Mucosa of gallbladder (tissue), 1 donor: Measurements from ENCODE around the gene FSTL3. TPM values are rescaled to one million over a fixed set of nuclear protein-coding genes. Genes with fewer than 3 reads are reported as not detected.
"Not testable (repeated sequence)": the region's sequence is repeated elsewhere in the genome, so short reads cannot be mapped to it uniquely, and the experiment has no call there.

Experiments used
- DNase-seq: peaks from one replicate; pipeline ENCODE4 v3.0.0-alpha.2; 2020; ENCODE audit warnings: low spot score
- total RNA-seq: library from RNA; stranded (reverse); gene quantifications from one replicate; pipeline ENCODE4 v1.2.1, GENCODE V29; 2021
- donor health status: DM: no; HTN: no; CAD: no.

FSTL3 gene
- total RNA-seq, 1 donor from 2014 or later = 39.1 TPM

DNA sequence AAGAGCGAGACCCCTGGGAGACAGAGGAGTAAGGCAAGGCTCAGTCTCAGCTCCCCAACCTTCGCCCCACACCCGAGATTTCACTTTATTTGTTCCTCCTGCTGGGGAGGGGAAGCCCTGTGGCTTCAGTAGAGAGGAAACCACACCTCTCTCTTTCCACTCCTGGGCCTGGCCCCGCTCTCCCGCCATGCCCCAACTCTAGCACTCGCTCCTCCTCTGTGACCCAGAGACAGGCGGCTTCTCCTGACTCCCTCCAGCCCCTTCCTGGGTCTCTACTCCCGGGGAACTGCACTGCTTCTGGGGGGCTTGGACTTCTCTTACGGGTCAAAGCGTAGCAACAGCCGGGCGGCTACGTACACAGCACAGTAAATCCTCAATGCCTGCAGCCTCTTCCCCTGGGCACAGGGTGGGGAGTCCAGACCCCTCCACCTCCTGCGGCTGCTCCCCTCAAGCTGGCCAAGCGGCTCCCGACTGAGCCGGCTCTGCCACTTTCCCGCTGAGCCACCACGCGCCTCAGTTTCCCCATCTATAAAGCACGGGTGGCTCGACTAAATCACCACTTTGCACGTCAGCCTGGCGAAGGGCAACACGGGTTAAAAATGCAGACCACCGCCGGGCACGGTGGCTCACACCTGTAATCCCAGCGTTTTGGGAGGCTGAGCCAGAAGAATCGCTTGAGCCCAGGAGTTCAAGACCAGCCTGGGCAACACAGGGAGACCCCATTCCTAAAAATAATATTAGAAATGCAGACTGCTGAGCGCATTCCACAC, 14.6 kb upstream of the FSTL3 start:
- DNase-seq = no peak

DNA sequence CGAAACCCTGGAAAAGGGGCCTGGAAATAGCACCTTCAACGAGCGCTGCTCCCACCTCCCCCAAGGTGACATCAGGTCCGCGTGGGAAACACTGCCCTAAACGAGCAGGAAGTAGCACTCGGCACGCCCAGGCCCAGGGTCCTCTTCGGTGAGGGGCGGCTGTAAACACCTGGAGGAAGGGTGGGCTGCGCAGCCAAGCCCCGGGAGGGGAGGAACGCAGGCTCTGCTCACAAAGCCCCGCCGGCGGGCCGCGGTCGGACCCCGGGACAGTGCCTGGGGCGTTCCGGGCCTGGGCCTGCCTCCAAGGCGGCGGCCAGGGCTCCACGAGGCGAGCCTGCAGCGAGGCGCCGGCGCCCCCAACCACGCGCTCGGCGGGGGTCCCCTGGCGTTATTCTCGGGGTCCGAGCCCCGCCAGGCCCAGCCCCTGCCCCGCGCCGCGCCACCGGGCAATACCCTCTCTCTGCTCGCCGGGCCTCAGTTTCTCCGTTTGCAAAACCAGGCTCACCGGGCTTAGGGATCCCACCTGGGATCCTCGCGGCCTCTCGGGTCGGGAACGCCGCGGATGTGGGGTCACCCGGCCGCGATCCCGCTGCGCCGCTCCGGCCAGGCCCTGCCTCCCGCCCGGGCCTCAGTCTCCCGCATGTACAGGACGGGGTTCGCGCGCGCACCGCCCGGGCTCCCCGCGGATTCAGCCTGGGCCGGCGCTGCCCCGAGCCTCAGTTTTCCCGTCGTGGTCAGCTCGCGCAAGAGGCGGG, 13.8 kb upstream of the FSTL3 start:
- DNase-seq = no peak

- peak; percentile 95 for DNase-seq
Measured at GRCh38 chr19:662962-663681, 13.1 kb upstream of the FSTL3 start, which contains the start of gene RNF126. Gene RNF126 (minus strand): TSS chr19:663214. CDS start chr19:663121, 93 bp downstream.

GRCh38 chr19:663682-664117, 12.5 kb upstream of the FSTL3 start:
- no peak for DNase-seq

DNA sequence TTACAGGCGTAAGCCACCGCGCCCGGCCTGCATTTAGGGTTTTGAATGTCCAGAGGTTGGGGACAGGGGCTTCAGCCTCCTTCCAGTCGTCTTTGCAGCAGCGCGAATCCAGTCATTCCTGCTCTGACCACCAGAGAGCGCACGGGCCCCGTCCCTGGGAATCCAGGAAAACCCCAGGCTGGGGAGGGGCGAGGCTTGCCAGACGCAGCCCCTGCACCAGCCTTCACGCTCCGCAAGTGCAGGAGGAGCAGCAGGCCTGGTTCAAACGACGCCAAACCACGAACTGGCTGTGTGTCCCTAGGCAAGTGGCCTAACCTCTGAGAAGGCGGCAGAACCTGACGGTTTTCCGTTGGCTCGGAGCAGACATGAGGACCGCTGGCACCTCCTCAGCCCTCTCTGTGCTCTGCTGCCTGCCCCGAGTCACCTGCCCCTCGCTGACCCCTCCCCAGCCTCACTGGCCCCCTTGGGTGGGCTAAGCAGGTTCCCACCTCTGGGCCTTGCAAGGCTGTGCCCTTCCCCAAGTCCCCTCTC, 11.2 kb upstream of the FSTL3 start:
- DNase-seq = peak; percentile 78

- DNase-seq = not testable (repeated sequence)
Measured at GRCh38 chr19:666985-667573, 9.1 kb upstream of the FSTL3 start.

DNA sequence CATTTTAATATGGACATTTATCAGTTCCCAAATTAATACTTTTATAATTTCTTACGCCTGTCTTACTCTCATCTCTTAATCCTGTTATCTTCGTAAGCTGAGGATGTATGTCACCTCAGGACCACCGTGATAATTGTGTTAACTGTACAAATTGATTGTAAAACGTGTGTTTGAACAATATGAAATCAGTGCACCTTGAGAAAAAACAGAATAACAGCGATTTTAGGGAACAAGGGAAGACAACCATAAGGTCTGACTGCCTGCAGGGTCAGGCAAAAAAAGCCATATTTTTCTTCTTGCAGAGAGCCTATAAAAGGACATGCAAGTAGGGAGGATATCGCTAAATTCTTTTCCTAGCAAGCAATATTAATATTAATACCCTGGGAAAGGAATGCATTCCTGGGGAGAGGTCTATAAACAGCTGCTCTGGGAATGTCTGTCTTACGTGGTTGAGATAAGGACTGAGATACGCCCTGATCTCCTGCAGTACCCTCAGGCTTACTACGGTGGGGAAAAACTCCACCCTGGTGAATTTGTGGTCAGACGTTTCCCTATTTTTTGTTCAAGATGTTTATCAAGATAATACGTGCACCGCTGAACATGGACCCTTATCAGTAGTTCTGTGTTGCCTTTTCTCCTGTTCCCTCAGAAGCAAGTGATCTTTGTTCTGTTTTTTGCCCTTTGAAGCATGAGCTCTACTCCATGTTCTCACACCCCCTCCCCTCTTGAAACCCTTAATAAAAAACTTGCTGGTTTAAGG, 7.3 kb upstream of the FSTL3 start:
- DNase-seq = not testable (repeated sequence)

GRCh38 chr19:670609-671075, 5.5 kb upstream of the FSTL3 start:
- DNase-seq = no peak

GRCh38 chr19:674282-675151, 1.7 kb upstream of the FSTL3 start:
- DNase-seq = no peak

- DNase-seq = no peak
Measured at GRCh38 chr19:676007-676338, 219 bp upstream of the FSTL3 start.

DNA sequence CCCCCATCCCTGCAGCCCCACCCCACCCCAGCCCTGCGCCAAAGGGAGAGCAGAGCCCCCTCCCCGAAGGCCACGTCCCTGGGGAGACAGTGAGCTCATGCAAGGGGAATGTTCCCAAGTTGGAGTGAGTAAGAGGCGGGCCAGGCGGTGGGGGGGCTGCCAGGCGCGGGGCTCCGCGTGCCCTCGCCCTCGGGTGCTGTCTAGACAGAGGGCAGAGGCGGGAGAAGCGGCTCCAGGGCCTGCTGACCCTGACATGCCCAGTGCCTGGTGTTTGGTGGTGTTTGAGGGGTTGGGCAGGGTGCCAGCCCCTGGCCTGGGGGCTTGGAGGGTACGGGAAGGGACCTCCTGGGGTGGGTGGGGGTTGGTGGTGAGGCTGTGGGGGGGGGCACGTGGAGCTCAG, 1.0 kb downstream of the FSTL3 start:
- peak; percentile 59 for DNase-seq

- DNase-seq = no peak
Measured at GRCh38 chr19:677601-678436, 1.6 kb downstream of the FSTL3 start.

GRCh38 chr19:678791-679388, 2.7 kb downstream of the FSTL3 start:
- no peak for DNase-seq

GRCh38 chr19:679418-680286, 3.5 kb downstream of the FSTL3 start:
- DNase-seq = peak; percentile 64

DNA sequence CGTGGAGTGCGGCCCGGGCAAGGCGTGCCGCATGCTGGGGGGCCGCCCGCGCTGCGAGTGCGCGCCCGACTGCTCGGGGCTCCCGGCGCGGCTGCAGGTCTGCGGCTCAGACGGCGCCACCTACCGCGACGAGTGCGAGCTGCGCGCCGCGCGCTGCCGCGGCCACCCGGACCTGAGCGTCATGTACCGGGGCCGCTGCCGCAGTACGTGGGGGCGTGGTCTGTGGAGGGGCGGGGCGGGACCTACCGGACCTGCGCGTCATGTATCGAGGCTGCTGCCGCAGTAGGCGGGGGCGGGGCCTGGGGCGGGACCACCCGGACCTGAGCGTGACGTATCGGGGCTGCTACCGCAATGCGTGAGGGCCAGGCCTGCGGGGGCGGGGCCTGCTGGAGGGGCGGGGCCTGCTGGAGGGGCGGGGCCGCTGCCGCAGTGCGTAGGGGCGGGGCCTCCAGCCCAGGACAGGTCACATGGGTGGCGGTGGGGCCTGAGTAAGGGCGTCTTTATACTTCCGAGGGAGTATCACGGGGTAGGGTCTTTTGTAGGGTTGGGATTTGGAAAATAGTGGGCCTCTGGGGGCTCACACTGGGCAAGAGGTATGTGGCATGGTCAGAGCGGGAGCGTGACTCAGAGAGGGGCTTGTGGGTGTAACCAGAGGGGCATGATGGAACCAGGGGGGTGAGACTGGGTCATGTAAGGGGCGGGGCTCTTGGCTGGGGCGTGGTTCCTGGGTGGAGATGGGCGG, 4.3 kb downstream of the FSTL3 start:
- peak; percentile 100 for DNase-seq
